Adipocyte (in vitro differentiated cells): Measurements from ENCODE around the gene SLC25A38.
A peak's percentile ranks its signal among the peaks of the same experiment; 100 is the strongest.

ENCODE experiments used
- DNase-seq: peaks from one replicate; pipeline ENCODE4 v3.0.0-alpha.2; 2015; ENCODE audit warnings: low read depth
- H3K27me3 ChIP-seq: replicated peaks from 2 replicates; pipeline ENCODE4 v1.7.0; 2013; ENCODE audit warnings: mild to moderate bottlenecking, low read length, moderate library complexity; ENCODE audit not compliant: control insufficient read depth, insufficient read depth
- H3K36me3 ChIP-seq: 2 replicates; pipeline ENCODE4 v1.7.0; 2013; ENCODE audit warnings: low read length, mild to moderate bottlenecking, moderate library complexity; ENCODE audit not compliant: control insufficient read depth, insufficient read depth, severe bottlenecking
- H3K4me1 ChIP-seq: 2 replicates; pipeline ENCODE4 v1.7.0; 2013; ENCODE audit warnings: mild to moderate bottlenecking, low read length, moderate library complexity; ENCODE audit not compliant: control insufficient read depth, insufficient read depth
- H3K4me3 ChIP-seq: 2 replicates; pipeline ENCODE4 v1.7.0; 2013; ENCODE audit warnings: mild to moderate bottlenecking, low read length, moderate library complexity
- H3K9ac ChIP-seq: 2 replicates; pipeline ENCODE4 v1.7.0; 2013; ENCODE audit warnings: mild to moderate bottlenecking, low read length, moderate library complexity
- H3K9me3 ChIP-seq: 2 replicates; pipeline ENCODE4 v1.7.0; 2013; ENCODE audit warnings: mild to moderate bottlenecking, low read length, moderate library complexity; ENCODE audit not compliant: control insufficient read depth

Gene SLC25A38

GRCh38 chr3:39396690-39397089 is 13.5 kb downstream of the SLC25A38 start:
- Histone ChIP-seq H3K9ac (no peak overlapping the region), H3K4me3 (no peak overlapping the region), H3K36me3 (peaks cover 62% of the 10 kb centered on the region), H3K4me1 (no peaks in the 10 kb centered on the region), H3K27me3 (no peaks in the 10 kb centered on the region), H3K9me3 (no peaks in the 10 kb centered on the region)
- DNase-seq = no peak

- no peak overlapping the region for H3K9ac ChIP-seq
- peaks cover 43% of the 10 kb centered on the region for H3K36me3 ChIP-seq
- no peak overlapping the region for H3K4me3 ChIP-seq
- H3K9me3 ChIP-seq = no peaks in the 10 kb centered on the region
- H3K27me3 ChIP-seq = no peaks in the 10 kb centered on the region
- H3K4me1 ChIP-seq = no peaks in the 10 kb centered on the region
- DNase-seq = no peak
Measured at GRCh38 chr3:39398700-39399099, 15.5 kb downstream of the SLC25A38 start.

GRCh38 chr3:39401983-39402382 is 18.8 kb downstream of the SLC25A38 start:
- Histone ChIP-seq H3K9me3 (no peaks in the 10 kb centered on the region), H3K36me3 (peaks cover 12% of the 10 kb centered on the region), H3K9ac (no peak overlapping the region), H3K4me3 (no peak overlapping the region), H3K4me1 (no peaks in the 10 kb centered on the region), H3K27me3 (no peaks in the 10 kb centered on the region)
- DNase-seq = no peak

GRCh38 chr3:39404943-39405686 is 21.9 kb downstream of the SLC25A38 start:
- Histone ChIP-seq H3K9me3 (no peaks in the 10 kb centered on the region), H3K9ac (no peak overlapping the region), H3K36me3 (peaks cover 24% of the 10 kb centered on the region), H3K27me3 (no peaks in the 10 kb centered on the region), H3K4me3 (peak overlapping the region; percentile 99), H3K4me1 (peaks cover 25% of the 10 kb centered on the region)
- DNase-seq = no peak

GRCh38 chr3:39405687-39406367 is 22.7 kb downstream of the SLC25A38 start:
- H3K27me3 ChIP-seq = no peaks in the 10 kb centered on the region
- DNase-seq = no peak
- peak overlapping the region; percentile 99 for H3K4me3 ChIP-seq
- no peaks in the 10 kb centered on the region for H3K9me3 ChIP-seq
- peak overlapping the region; percentile 100 for H3K9ac ChIP-seq
- H3K36me3 ChIP-seq = peaks cover 31% of the 10 kb centered on the region
- peaks cover 29% of the 10 kb centered on the region for H3K4me1 ChIP-seq

- H3K9ac ChIP-seq = peak within 1 kb of the TSS; percentile 100
- peaks cover 29% of the 10 kb centered on the region for H3K4me1 ChIP-seq
- no peaks in the 10 kb centered on the region for H3K9me3 ChIP-seq
- H3K4me3 ChIP-seq = peak within 1 kb of the TSS; percentile 99
- H3K27me3 ChIP-seq = no peaks in the 10 kb centered on the region
- DNase-seq = peak; percentile 98
- H3K36me3 ChIP-seq = peaks cover 39% of the 10 kb centered on the region
Measured at GRCh38 chr3:39406368-39407258, 23.4 kb downstream of the SLC25A38 start, which contains the start of gene RPSA. RPSA (plus strand) TSS chr3:39406720; CDS start chr3:39407654, 934 bp downstream.

- Histone ChIP-seq H3K9me3 (no peaks in the 10 kb centered on the region), H3K36me3 (peaks cover 46% of the 10 kb centered on the region), H3K9ac (peak overlapping the region; percentile 100), H3K4me1 (peaks cover 29% of the 10 kb centered on the region), H3K27me3 (no peaks in the 10 kb centered on the region), H3K4me3 (peak overlapping the region; percentile 99)
- DNase-seq = peak; percentile 46
Measured at GRCh38 chr3:39407259-39407629, 24.1 kb downstream of the SLC25A38 start.

GRCh38 chr3:39407773-39408492 is 24.8 kb downstream of the SLC25A38 start:
- Histone ChIP-seq H3K9me3 (no peaks in the 10 kb centered on the region), H3K9ac (peak overlapping the region; percentile 100), H3K27me3 (no peaks in the 10 kb centered on the region), H3K4me3 (peak overlapping the region; percentile 99), H3K36me3 (peaks cover 52% of the 10 kb centered on the region), H3K4me1 (peaks cover 32% of the 10 kb centered on the region)
- DNase-seq = peak; percentile 27

GRCh38 chr3:39408493-39409372 is 25.6 kb downstream of the SLC25A38 start:
- Histone ChIP-seq H3K9me3 (no peaks in the 10 kb centered on the region), H3K9ac (peak overlapping the region; percentile 100), H3K4me3 (peak overlapping the region; percentile 99), H3K27me3 (no peaks in the 10 kb centered on the region), H3K36me3 (peaks cover 60% of the 10 kb centered on the region), H3K4me1 (peaks cover 38% of the 10 kb centered on the region)
- DNase-seq = no peak
